ENCODE measurements around the gene RPUSD3.

Gene RPUSD3

GRCh38 chr3:9843715-9844438 lies at the start of gene RPUSD3 (continued):
- peak; percentile 97 for TF ChIP-seq SP2 (tag by site-specific recombination; IDR thresholded peaks at IDR 0.05)
- 0 out of 2 replicates have a peak, but pooled peaks have one; percentile 39 for TF ChIP-seq ZNF184 (tag by site-specific recombination; IDR thresholded peaks at IDR 0.05)
- TF ChIP-seq, protein P1, sequence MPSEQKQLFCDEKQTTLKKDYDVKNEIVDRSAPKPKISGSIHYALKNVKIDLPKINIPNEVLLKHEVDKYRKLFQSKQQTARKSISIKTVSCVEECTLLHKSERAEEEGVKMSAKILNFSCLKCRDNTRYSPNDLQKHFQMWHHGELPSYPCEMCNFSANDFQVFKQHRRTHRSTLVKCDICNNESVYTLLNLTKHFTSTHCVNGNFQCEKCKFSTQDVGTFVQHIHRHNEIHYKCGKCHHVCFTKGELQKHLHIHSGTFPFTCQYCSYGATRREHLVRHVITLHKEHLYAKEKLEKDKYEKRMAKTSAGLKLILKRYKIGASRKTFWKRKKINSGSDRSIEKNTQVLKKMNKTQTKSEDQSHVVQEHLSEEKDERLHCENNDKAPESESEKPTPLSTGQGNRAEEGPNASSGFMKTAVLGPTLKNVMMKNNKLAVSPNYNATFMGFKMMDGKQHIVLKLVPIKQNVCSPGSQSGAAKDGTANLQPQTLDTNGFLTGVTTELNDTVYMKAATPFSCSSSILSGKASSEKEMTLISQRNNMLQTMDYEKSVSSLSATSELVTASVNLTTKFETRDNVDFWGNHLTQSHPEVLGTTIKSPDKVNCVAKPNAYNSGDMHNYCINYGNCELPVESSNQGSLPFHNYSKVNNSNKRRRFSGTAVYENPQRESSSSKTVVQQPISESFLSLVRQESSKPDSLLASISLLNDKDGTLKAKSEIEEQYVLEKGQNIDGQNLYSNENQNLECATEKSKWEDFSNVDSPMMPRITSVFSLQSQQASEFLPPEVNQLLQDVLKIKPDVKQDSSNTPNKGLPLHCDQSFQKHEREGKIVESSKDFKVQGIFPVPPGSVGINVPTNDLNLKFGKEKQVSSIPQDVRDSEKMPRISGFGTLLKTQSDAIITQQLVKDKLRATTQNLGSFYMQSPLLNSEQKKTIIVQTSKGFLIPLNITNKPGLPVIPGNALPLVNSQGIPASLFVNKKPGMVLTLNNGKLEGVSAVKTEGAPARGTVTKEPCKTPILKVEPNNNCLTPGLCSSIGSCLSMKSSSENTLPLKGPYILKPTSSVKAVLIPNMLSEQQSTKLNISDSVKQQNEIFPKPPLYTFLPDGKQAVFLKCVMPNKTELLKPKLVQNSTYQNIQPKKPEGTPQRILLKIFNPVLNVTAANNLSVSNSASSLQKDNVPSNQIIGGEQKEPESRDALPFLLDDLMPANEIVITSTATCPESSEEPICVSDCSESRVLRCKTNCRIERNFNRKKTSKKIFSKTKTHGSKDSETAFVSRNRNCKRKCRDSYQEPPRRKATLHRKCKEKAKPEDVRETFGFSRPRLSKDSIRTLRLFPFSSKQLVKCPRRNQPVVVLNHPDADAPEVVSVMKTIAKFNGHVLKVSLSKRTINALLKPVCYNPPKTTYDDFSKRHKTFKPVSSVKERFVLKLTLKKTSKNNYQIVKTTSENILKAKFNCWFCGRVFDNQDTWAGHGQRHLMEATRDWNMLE (tag by site-specific recombination; conservative IDR thresholded peaks at IDR 0.05; ENCODE audit: low read depth), result peak; percentile 33; the same call in 1 of the 2 replicates
- peak; percentile 57; the same call in 1 of the 2 replicates for TF ChIP-seq KLF8 (tag by site-specific recombination; IDR thresholded peaks at IDR 0.05)
- peak; percentile 55; the same call in 1 of the 2 replicates for TF ChIP-seq ZNF692 (tag by site-specific recombination; IDR thresholded peaks at IDR 0.05)
- peak; percentile 72; the same call in 1 of the 2 replicates for TF ChIP-seq ZNF324 (tag by site-specific recombination; IDR thresholded peaks at IDR 0.05)
- peak; percentile 99 for TF ChIP-seq ZNF335 (tag by site-specific recombination; conservative IDR thresholded peaks at IDR 0.05)
- TF ChIP-seq SP7 (tag by site-specific recombination; IDR thresholded peaks at IDR 0.05), result peak; percentile 60
- TF ChIP-seq ZNF76 (tag by site-specific recombination; IDR thresholded peaks at IDR 0.05; ENCODE audit: borderline replicate concordance, low read depth), result no peak
- no peak for TF ChIP-seq ZNF670 (tag by site-specific recombination; IDR thresholded peaks at IDR 0.05; ENCODE audit: low read depth)
- TF ChIP-seq SP3 (tag by site-specific recombination; IDR thresholded peaks at IDR 0.05), result peak; percentile 92
- TF ChIP-seq ZNF24 (tag by site-specific recombination; IDR thresholded peaks at IDR 0.05), result 0 out of 2 replicates have a peak, but pooled peaks have one; percentile 16
- TF ChIP-seq, protein P2, sequence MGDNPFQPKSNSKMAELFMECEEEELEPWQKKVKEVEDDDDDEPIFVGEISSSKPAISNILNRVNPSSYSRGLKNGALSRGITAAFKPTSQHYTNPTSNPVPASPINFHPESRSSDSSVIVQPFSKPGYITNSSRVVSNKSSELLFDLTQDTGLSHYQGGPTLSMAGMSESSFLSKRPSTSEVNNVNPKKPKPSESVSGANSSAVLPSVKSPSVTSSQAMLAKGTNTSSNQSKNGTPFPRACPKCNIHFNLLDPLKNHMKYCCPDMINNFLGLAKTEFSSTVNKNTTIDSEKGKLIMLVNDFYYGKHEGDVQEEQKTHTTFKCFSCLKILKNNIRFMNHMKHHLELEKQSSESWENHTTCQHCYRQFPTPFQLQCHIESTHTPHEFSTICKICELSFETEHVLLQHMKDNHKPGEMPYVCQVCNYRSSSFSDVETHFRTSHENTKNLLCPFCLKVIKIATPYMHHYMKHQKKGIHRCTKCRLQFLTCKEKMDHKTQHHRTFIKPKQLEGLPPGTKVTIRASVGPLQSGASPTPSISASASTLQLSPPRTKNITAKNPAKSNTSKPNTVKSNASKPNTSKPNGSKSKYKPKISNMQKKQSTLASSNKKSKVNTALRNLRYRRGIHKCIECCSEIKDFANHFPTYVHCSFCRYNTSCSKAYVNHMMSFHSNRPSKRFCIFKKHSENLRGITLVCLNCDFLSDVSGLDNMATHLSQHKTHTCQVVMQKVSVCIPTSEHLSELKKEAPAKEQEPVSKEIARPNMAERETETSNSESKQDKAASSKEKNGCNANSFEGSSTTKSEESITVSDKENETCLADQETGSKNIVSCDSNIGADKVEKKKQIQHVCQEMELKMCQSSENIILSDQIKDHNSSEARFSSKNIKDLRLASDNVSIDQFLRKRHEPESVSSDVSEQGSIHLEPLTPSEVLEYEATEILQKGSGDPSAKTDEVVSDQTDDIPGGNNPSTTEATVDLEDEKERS (tag by site-specific recombination; IDR thresholded peaks at IDR 0.05), result peak; percentile 35; the same call in 1 of the 2 replicates
- peak; percentile 69; the same call in 1 of the 2 replicates for TF ChIP-seq ZBTB20 (tag by site-specific recombination; IDR thresholded peaks at IDR 0.05)
- TF ChIP-seq ZNF2 (tag by site-specific recombination; IDR thresholded peaks at IDR 0.05), result peak; percentile 62
- TF ChIP-seq ZNF792 (tag by site-specific recombination; IDR thresholded peaks at IDR 0.05), result no peak
- 0 out of 2 replicates have a peak, but pooled peaks have one; percentile 33 for TF ChIP-seq KLF9 (tag by site-specific recombination; IDR thresholded peaks at IDR 0.05; ENCODE audit: low read depth)
- TF ChIP-seq PRDM10 (tag by site-specific recombination; IDR thresholded peaks at IDR 0.05), result 0 out of 2 replicates have a peak, but pooled peaks have one; percentile 28
- 0 out of 2 replicates have a peak, but pooled peaks have one; percentile 12 for TF ChIP-seq KLF10 (tag by site-specific recombination; IDR thresholded peaks at IDR 0.05)
- TF ChIP-seq ZSCAN30 (tag by site-specific recombination; IDR thresholded peaks at IDR 0.05), result peak; percentile 27; the same call in 1 of the 2 replicates
- no peak for TF ChIP-seq ZSCAN16 (tag by site-specific recombination; IDR thresholded peaks at IDR 0.05)

Data from HEK293 (cell line).